Measurements from ENCODE around the gene C9.
"Not testable (repeated sequence)": the region's sequence is repeated elsewhere in the genome, so short reads cannot be mapped to it uniquely, and the experiment has no call there.

Gene C9

GRCh38 chr5:39262981-39263380, 101.3 kb downstream of the C9 start:
- no peak for DNase-seq

GRCh38 chr5:39260095-39260494, 104.2 kb downstream of the C9 start:
- DNase-seq: no peak

GRCh38 chr5:39257554-39257953, 106.7 kb downstream of the C9 start:
- DNase-seq: no peak

GRCh38 chr5:39256477-39257235, 107.6 kb downstream of the C9 start:
- no peak for DNase-seq

- DNase-seq: no peak
Measured at GRCh38 chr5:39255406-39255805, 108.9 kb downstream of the C9 start.

- no peak for DNase-seq
Measured at GRCh38 chr5:39254671-39255070, 109.6 kb downstream of the C9 start.

GRCh38 chr5:39253196-39253595, 111.1 kb downstream of the C9 start:
- DNase-seq: no peak

GRCh38 chr5:39249564-39250274, 114.6 kb downstream of the C9 start:
- DNase-seq: no peak

- no peak for DNase-seq
Measured at GRCh38 chr5:39249069-39249468, 115.2 kb downstream of the C9 start.

- DNase-seq: no peak
Measured at GRCh38 chr5:39240750-39241149, 123.5 kb downstream of the C9 start.

GRCh38 chr5:39238366-39239105, 125.8 kb downstream of the C9 start:
- no peak for DNase-seq

GRCh38 chr5:39236718-39237117, 127.6 kb downstream of the C9 start:
- DNase-seq: no peak

- no peak for DNase-seq
Measured at GRCh38 chr5:39235648-39236047, 128.6 kb downstream of the C9 start.

GRCh38 chr5:39234494-39234893, 129.8 kb downstream of the C9 start:
- not testable (repeated sequence) for DNase-seq

Measured in anterior cingulate cortex (tissue), 58 donors.